HEK293 (cell line): Measurements from ENCODE around the gene CLIP4.

Experiments
- CTCF ChIA-PET: fragments of 350-600 bp; formaldehyde crosslinking; extraction: SDS; loops from one replicate; lab custom pipeline; 2021; ENCODE audit warnings: antibody characterized with exemption; lab: Yijun Ruan, JAX
- POLR2A ChIA-PET: fragments of 300-600 bp; formaldehyde crosslinking; extraction: SDS; loops from one replicate; lab custom pipeline; 2020; ENCODE audit warnings: antibody characterized with exemption, inconsistent platforms; lab: Yijun Ruan, JAX
- H3K27ac ChIP-seq: fragments of 200-500 bp; sonication (Bioruptor generic); 2 replicates; pipeline ENCODE4 v1.5.1; 2014; ENCODE audit warnings: low read depth, low read length, control low read depth, inconsistent platforms; ENCODE audit errors: extremely low read depth
- H3K36me3 ChIP-seq, 2 experiments: fragments of 200-500 bp in 1 of 2; sonication (Bioruptor generic) in 1 of 2; 1 replicate in 1 of 2; 2 replicates in 1 of 2; pipeline ENCODE4 v1.5.1; 2014 to 2017; ENCODE audit warnings: inconsistent platforms in 2 of 2, low read length in 2 of 2; ENCODE audit not compliant: control insufficient read depth in 2 of 2, insufficient read depth in 1 of 2
- H3K4me1 ChIP-seq: fragments of 200-500 bp; sonication (Bioruptor generic); 2 replicates; pipeline ENCODE4 v1.5.1; 2014; ENCODE audit warnings: mild to moderate bottlenecking, low read length, inconsistent platforms; ENCODE audit not compliant: control insufficient read depth, insufficient read depth
- H3K4me3 ChIP-seq: 2 replicates; pipeline ENCODE4 v1.5.1; 2011; ENCODE audit warnings: low read depth, mild to moderate bottlenecking, control low read depth, low read length, moderate library complexity
- H3K9me3 ChIP-seq: fragments of 200-500 bp; sonication (Bioruptor generic); 2 replicates; pipeline ENCODE4 v1.5.1; 2014; ENCODE audit warnings: low read depth, low read length, inconsistent platforms; ENCODE audit not compliant: control insufficient read depth, insufficient read depth
- BCL6B ChIP-seq: fragments of 450-650 bp; formaldehyde crosslinking; IDR thresholded peaks from 2 replicates; pipeline ENCODE4 v1.5.1; 2017; ENCODE audit warnings: missing biosample characterization, missing genetic modification characterization
- FEZF1 ChIP-seq: fragments of 450-650 bp; formaldehyde crosslinking; IDR thresholded peaks from 2 replicates; pipeline ENCODE4 v1.5.1; 2016; ENCODE audit warnings: missing biosample characterization, missing genetic modification characterization
- MYNN ChIP-seq: fragments of 450-650 bp; formaldehyde crosslinking; IDR thresholded peaks from 2 replicates; pipeline ENCODE4 v1.5.1; 2016; ENCODE audit warnings: missing biosample characterization, missing genetic modification characterization, borderline replicate concordance
- MZF1 ChIP-seq: fragments of 450-650 bp; formaldehyde crosslinking; IDR thresholded peaks from 2 replicates; pipeline ENCODE4 v1.5.1; 2017; ENCODE audit warnings: missing biosample characterization, missing genetic modification characterization, borderline replicate concordance
- PRDM4 ChIP-seq: fragments of 450-650 bp; formaldehyde crosslinking; IDR thresholded peaks from 2 replicates; pipeline ENCODE4 v1.5.1; 2017; ENCODE audit warnings: missing biosample characterization, missing genetic modification characterization
- ZNF112 ChIP-seq: fragments of 450-650 bp; formaldehyde crosslinking; IDR thresholded peaks from 2 replicates; pipeline ENCODE4 v1.5.0; 2017; ENCODE audit warnings: missing biosample characterization, missing genetic modification characterization
- ZNF2 ChIP-seq: fragments of 450-650 bp; formaldehyde crosslinking; IDR thresholded peaks from 2 replicates; pipeline ENCODE4 v1.5.1; 2016; ENCODE audit warnings: missing biosample characterization, missing genetic modification characterization
- ZNF211 ChIP-seq: fragments of 450-650 bp; formaldehyde crosslinking; IDR thresholded peaks from 2 replicates; pipeline ENCODE4 v1.5.1; 2016; ENCODE audit warnings: low read depth, missing biosample characterization, missing genetic modification characterization
- ZNF24 ChIP-seq: fragments of 450-650 bp; formaldehyde crosslinking; IDR thresholded peaks from 2 replicates; pipeline ENCODE4 v1.5.1; 2016; ENCODE audit warnings: missing biosample characterization, missing genetic modification characterization
- ZNF292 ChIP-seq: fragments of 450-650 bp; formaldehyde crosslinking; IDR thresholded peaks from 2 replicates; pipeline ENCODE4 v1.5.1; 2016; ENCODE audit warnings: low read depth, missing biosample characterization, missing genetic modification characterization, borderline replicate concordance
- ZNF366 ChIP-seq: fragments of 450-650 bp; formaldehyde crosslinking; conservative IDR thresholded peaks from 2 replicates; pipeline ENCODE4 v1.5.1; 2016; ENCODE audit warnings: missing biosample characterization, missing genetic modification characterization
- ZNF391 ChIP-seq: fragments of 450-650 bp; formaldehyde crosslinking; IDR thresholded peaks from 2 replicates; pipeline ENCODE4 v1.5.1; 2016; ENCODE audit warnings: low read depth, missing biosample characterization, missing genetic modification characterization, borderline replicate concordance
- ZNF394 ChIP-seq: fragments of 450-650 bp; formaldehyde crosslinking; IDR thresholded peaks from 2 replicates; pipeline ENCODE4 v1.5.1; 2016; ENCODE audit warnings: missing biosample characterization, missing genetic modification characterization, mild to moderate bottlenecking, moderate library complexity, borderline replicate concordance
- ZNF404 ChIP-seq: fragments of 450-650 bp; formaldehyde crosslinking; IDR thresholded peaks from 2 replicates; pipeline ENCODE4 v1.5.1; 2017; ENCODE audit warnings: missing biosample characterization, missing genetic modification characterization
- ZNF416 ChIP-seq: fragments of 450-650 bp; formaldehyde crosslinking; IDR thresholded peaks from 2 replicates; pipeline ENCODE4 v1.5.1; 2016; ENCODE audit warnings: missing biosample characterization, missing genetic modification characterization
- ZNF544 ChIP-seq: fragments of 450-650 bp; formaldehyde crosslinking; IDR thresholded peaks from 2 replicates; pipeline ENCODE4 v1.5.0; 2017; ENCODE audit warnings: missing biosample characterization, missing genetic modification characterization
- ZNF555 ChIP-seq: fragments of 450-650 bp; formaldehyde crosslinking; conservative IDR thresholded peaks from 2 replicates; pipeline ENCODE4 v1.5.1; 2017; ENCODE audit warnings: missing biosample characterization, mild to moderate bottlenecking, missing genetic modification characterization, inconsistent platforms
- ZNF600 ChIP-seq: fragments of 450-650 bp; formaldehyde crosslinking; IDR thresholded peaks from 2 replicates; pipeline ENCODE4 v1.5.1; 2016; ENCODE audit warnings: missing biosample characterization, missing genetic modification characterization
- ZNF639 ChIP-seq: fragments of 450-650 bp; formaldehyde crosslinking; IDR thresholded peaks from 2 replicates; pipeline ENCODE4 v1.5.1; 2016; ENCODE audit warnings: missing biosample characterization, missing genetic modification characterization
- ZNF701 ChIP-seq: fragments of 450-650 bp; formaldehyde crosslinking; IDR thresholded peaks from 2 replicates; pipeline ENCODE4 v1.5.1; 2016; ENCODE audit warnings: missing biosample characterization, missing genetic modification characterization
- ZNF776 ChIP-seq: fragments of 450-650 bp; formaldehyde crosslinking; IDR thresholded peaks from 2 replicates; pipeline ENCODE4 v1.5.0; 2017; ENCODE audit warnings: missing biosample characterization, missing genetic modification characterization, borderline replicate concordance
- ZNF777 ChIP-seq: fragments of 450-650 bp; formaldehyde crosslinking; IDR thresholded peaks from 2 replicates; pipeline ENCODE4 v1.5.1; 2017; ENCODE audit warnings: missing biosample characterization, missing genetic modification characterization, borderline replicate concordance
- ZSCAN16 ChIP-seq: fragments of 450-650 bp; formaldehyde crosslinking; IDR thresholded peaks from 2 replicates; pipeline ENCODE4 v1.5.1; 2016; ENCODE audit warnings: missing biosample characterization, missing genetic modification characterization
- ZSCAN4 ChIP-seq: fragments of 450-650 bp; formaldehyde crosslinking; IDR thresholded peaks from 2 replicates; pipeline ENCODE4 v1.5.1; 2017; ENCODE audit warnings: missing biosample characterization, missing genetic modification characterization
- ZXDB ChIP-seq: fragments of 450-650 bp; formaldehyde crosslinking; IDR thresholded peaks from 2 replicates; pipeline ENCODE4 v1.5.1; 2016; ENCODE audit warnings: missing biosample characterization, missing genetic modification characterization

The CLIP4 gene

GRCh38 chr2:29109246-29109645, 6.0 kb upstream of the CLIP4 start (continued):
- TF ChIP-seq ZSCAN16 (tag by site-specific recombination) (no peak), ZNF404 (no peak), BCL6B (tag by site-specific recombination) (no peak), ZNF394 (tag by site-specific recombination) (no peak), FEZF1 (tag by site-specific recombination) (no peak), ZNF600 (tag by site-specific recombination) (no peak)

- no peaks in the 10 kb centered on the region for H3K36me3 ChIP-seq
- ChIA-PET POLR2A (no interaction called here), CTCF (no interaction called here)
- no peak overlapping the region for H3K4me3 ChIP-seq
- H3K9me3 ChIP-seq: no peaks in the 10 kb centered on the region
- H3K4me1 ChIP-seq: peaks cover 7% of the 10 kb centered on the region
- TF ChIP-seq MZF1 (tag by site-specific recombination) (no peak), ZNF391 (tag by site-specific recombination) (no peak), ZNF292 (tag by site-specific recombination) (no peak), ZNF701 (no peak), ZNF2 (tag by site-specific recombination) (no peak)
- H3K27ac ChIP-seq: no peak overlapping the region
These were observed 4.2 kb upstream of the CLIP4 start for GRCh38 chr2:29110916-29111535.

- no peaks in the 10 kb centered on the region for H3K9me3 ChIP-seq
- POLR2A ChIA-PET: no interaction called here
- peaks cover 9% of the 10 kb centered on the region for H3K4me1 ChIP-seq
- CTCF ChIA-PET: interaction anchor here (0.6 kb wide), 1 partner anchor 153 kb away, joined by 3 read pairs; no protein-coding TSS in a partner anchor
- no peak overlapping the region for H3K4me3 ChIP-seq
- H3K36me3 ChIP-seq: no peaks in the 10 kb centered on the region
- H3K27ac ChIP-seq: no peak overlapping the region
- no peak for TF ChIP-seq ZNF776 (tag by site-specific recombination)
- TF ChIP-seq ZNF555 (tag by site-specific recombination): no peak
- no peak for TF ChIP-seq ZNF544
- TF ChIP-seq ZNF24 (tag by site-specific recombination): no peak
- no peak for TF ChIP-seq ZNF777 (tag by site-specific recombination)
- no peak for TF ChIP-seq ZNF112
- no peak for TF ChIP-seq ZXDB (tag by site-specific recombination)
- TF ChIP-seq ZNF366 (tag by site-specific recombination): no peak
- no peak for TF ChIP-seq ZNF416
- no peak for TF ChIP-seq ZSCAN4 (tag by site-specific recombination)
- no peak for TF ChIP-seq ZNF639 (tag by site-specific recombination)
- TF ChIP-seq MYNN (tag by site-specific recombination): no peak
- TF ChIP-seq ZNF211: no peak
- no peak for TF ChIP-seq PRDM4 (tag by site-specific recombination)
These were observed 2.8 kb upstream of the CLIP4 start for GRCh38 chr2:29112379-29112778.
